Trophoblast cell (in vitro differentiated cells and primary cell): Measurements from ENCODE around the gene STK33.

Experiments
- DNase-seq, 2 donors: peaks; one replicate each; pipeline ENCODE4 v3.0.0-alpha.2; 2016
- H2AFZ ChIP-seq: 2 replicates; pipeline ENCODE4 v1.6.1; 2013; ENCODE audit warnings: low read length, moderate library complexity, mild to moderate bottlenecking; ENCODE audit not compliant: insufficient read depth, poor library complexity
- H2AK5ac ChIP-seq: 2 replicates; pipeline ENCODE4 v1.6.1; 2013; ENCODE audit warnings: mild to moderate bottlenecking, low read length
- H2BK120ac ChIP-seq: 2 replicates; pipeline ENCODE4 v1.6.1; 2013; ENCODE audit warnings: low read length, mild to moderate bottlenecking, moderate library complexity; ENCODE audit not compliant: insufficient read depth, poor library complexity
- H2BK12ac ChIP-seq: 2 replicates; pipeline ENCODE4 v1.6.1; 2013; ENCODE audit warnings: mild to moderate bottlenecking, low read length, moderate library complexity
- H2BK5ac ChIP-seq: 2 replicates; pipeline ENCODE4 v1.6.1; 2013; ENCODE audit warnings: low read length, low read depth, moderate library complexity, mild to moderate bottlenecking; ENCODE audit not compliant: poor library complexity
- H3K14ac ChIP-seq: 2 replicates; pipeline ENCODE4 v1.6.1; 2013; ENCODE audit warnings: mild to moderate bottlenecking, low read length
- H3K18ac ChIP-seq: 2 replicates; pipeline ENCODE4 v1.6.1; 2013; ENCODE audit warnings: mild to moderate bottlenecking, low read length
- H3K23ac ChIP-seq: 2 replicates; pipeline ENCODE4 v1.6.1; 2013; ENCODE audit warnings: low read length
- H3K27ac ChIP-seq: 2 replicates; pipeline ENCODE4 v1.5.1; 2013; ENCODE audit warnings: low read depth, mild to moderate bottlenecking, inconsistent platforms, low read length, moderate library complexity
- H3K27me3 ChIP-seq: 2 replicates; pipeline ENCODE4 v1.6.1; 2013; ENCODE audit warnings: inconsistent platforms, mild to moderate bottlenecking, low read length, moderate library complexity; ENCODE audit not compliant: insufficient read depth
- H3K36me3 ChIP-seq, 2 experiments: 1 replicate in 1 of 2; 2 replicates in 1 of 2; pipeline ENCODE4 v1.6.1; 2013; ENCODE audit warnings: low read length in 2 of 2, mild to moderate bottlenecking in 2 of 2, moderate library complexity in 1 of 2; ENCODE audit not compliant: insufficient read depth in 2 of 2, control insufficient read depth in 1 of 2
- H3K4ac ChIP-seq: 2 replicates; pipeline ENCODE4 v1.6.1; 2013; ENCODE audit warnings: low read depth, mild to moderate bottlenecking, low read length, moderate library complexity
- H3K4me1 ChIP-seq, 2 experiments: 1 replicate in 1 of 2; 2 replicates in 1 of 2; pipeline ENCODE4 v1.6.1; 2013; ENCODE audit warnings: low read length in 2 of 2, mild to moderate bottlenecking in 2 of 2, moderate library complexity in 1 of 2; ENCODE audit not compliant: insufficient read depth in 2 of 2, control insufficient read depth in 1 of 2
- H3K4me2 ChIP-seq: 2 replicates; pipeline ENCODE4 v1.6.1; 2013; ENCODE audit warnings: inconsistent platforms, mild to moderate bottlenecking, low read length, moderate library complexity
- H3K4me3 ChIP-seq: 2 replicates; pipeline ENCODE4 v1.5.1; 2013; ENCODE audit warnings: mild to moderate bottlenecking, low read depth, low read length, inconsistent platforms
- H3K79me1 ChIP-seq: one replicate; pipeline ENCODE4 v1.6.1; 2013; ENCODE audit warnings: low read length
- H3K79me2 ChIP-seq: 2 replicates; pipeline ENCODE4 v1.6.1; 2013; ENCODE audit warnings: low read length, mild to moderate bottlenecking; ENCODE audit not compliant: control insufficient read depth, insufficient read depth, poor library complexity
- H3K9ac ChIP-seq: 2 replicates; pipeline ENCODE4 v1.6.1; 2013; ENCODE audit warnings: mild to moderate bottlenecking, low read length
- H3K9me3 ChIP-seq: 2 replicates; pipeline ENCODE4 v1.6.1; 2013; ENCODE audit warnings: low read depth, mild to moderate bottlenecking, control low read depth, inconsistent platforms, low read length; ENCODE audit not compliant: insufficient read depth
- H4K12ac ChIP-seq: 2 replicates; pipeline ENCODE4 v1.6.1; 2013; ENCODE audit warnings: low read depth, mild to moderate bottlenecking, low read length, moderate library complexity
- H4K8ac ChIP-seq: 2 replicates; pipeline ENCODE4 v1.6.1; 2013; ENCODE audit warnings: low read depth, mild to moderate bottlenecking, low read length, moderate library complexity
- H4K91ac ChIP-seq: one replicate; pipeline ENCODE4 v1.6.1; 2013; ENCODE audit warnings: low read depth, mild to moderate bottlenecking, low read length, moderate library complexity
- WGBS: extraction: QIAGEN DNeasy Blood & Tissue Kit; methylation state at CpG from one replicate; pipeline ENCODE4 v1.1.7; 2013; ENCODE audit warnings: missing lambda C conversion rate; ENCODE audit not compliant: insufficient read length, insufficient coverage; ENCODE audit errors: extremely low coverage; 5-methylcytosine and 5-hydroxymethylcytosine counted together

Gene STK33

GRCh38 chr11:8356721-8357504 is 237.1 kb downstream of the STK33 start:
- Histone ChIP-seq H3K4ac (no peak overlapping the region), H3K27me3 (no peaks in the 10 kb centered on the region), H3K18ac (no peak overlapping the region), H2BK12ac (no peak overlapping the region), H3K23ac (no peak overlapping the region), H2AK5ac (no peak overlapping the region), H3K9me3 (no peaks in the 10 kb centered on the region), H3K4me1 (no peaks in the 10 kb centered on the region), H4K8ac (no peak overlapping the region), H3K27ac (no peak overlapping the region), H3K14ac (no peak overlapping the region), H2BK5ac (no peak overlapping the region), H2AFZ (no peak overlapping the region), H3K79me2 (no peaks in the 10 kb centered on the region), H4K91ac (no peak overlapping the region), H3K4me2 (no peak overlapping the region), H4K12ac (no peak overlapping the region), H2BK120ac (no peak overlapping the region), H3K9ac (no peak overlapping the region), H3K36me3 (no peaks in the 10 kb centered on the region), H3K4me3 (no peak overlapping the region), H3K79me1 (no peaks in the 10 kb centered on the region)
- peak in 1 of 2 donors; percentile 8 for DNase-seq
- no CpG with 5 or more reads among the region's 30 CpGs for WGBS

GRCh38 chr11:8356216-8356615 is 237.8 kb downstream of the STK33 start:
- H3K4me1 ChIP-seq = no peaks in the 10 kb centered on the region
- no peaks in the 10 kb centered on the region for H3K79me1 ChIP-seq
- no peak overlapping the region for H3K9ac ChIP-seq
- H2AK5ac ChIP-seq = no peak overlapping the region
- H3K14ac ChIP-seq = no peak overlapping the region
- WGBS = no CpG with 5 or more reads among the region's 8 CpGs
- H3K4me3 ChIP-seq = no peak overlapping the region
- H3K18ac ChIP-seq = no peak overlapping the region
- H3K23ac ChIP-seq = no peak overlapping the region
- no peaks in the 10 kb centered on the region for H3K9me3 ChIP-seq
- no peaks in the 10 kb centered on the region for H3K36me3 ChIP-seq
- no peak overlapping the region for H3K27ac ChIP-seq
- no peak overlapping the region for H2BK120ac ChIP-seq
- no peaks in the 10 kb centered on the region for H3K79me2 ChIP-seq
- no peak overlapping the region for H4K91ac ChIP-seq
- no peaks in the 10 kb centered on the region for H3K27me3 ChIP-seq
- no peak overlapping the region for H4K8ac ChIP-seq
- no peak overlapping the region for H2BK5ac ChIP-seq
- no peak overlapping the region for H2BK12ac ChIP-seq
- H3K4me2 ChIP-seq = no peak overlapping the region
- H3K4ac ChIP-seq = no peak overlapping the region
- no peak overlapping the region for H2AFZ ChIP-seq
- DNase-seq = no peak
- H4K12ac ChIP-seq = no peak overlapping the region

GRCh38 chr11:8355416-8355742 is 238.6 kb downstream of the STK33 start:
- Histone ChIP-seq H3K79me1 (no peaks in the 10 kb centered on the region), H3K4ac (no peak overlapping the region), H3K4me1 (no peaks in the 10 kb centered on the region), H3K27me3 (no peaks in the 10 kb centered on the region), H4K12ac (no peak overlapping the region), H3K23ac (no peak overlapping the region), H3K18ac (no peak overlapping the region), H2AFZ (no peak overlapping the region), H3K36me3 (no peaks in the 10 kb centered on the region), H2BK120ac (no peak overlapping the region), H3K4me2 (no peak overlapping the region), H3K14ac (no peak overlapping the region), H3K9ac (no peak overlapping the region), H4K91ac (no peak overlapping the region), H2BK5ac (no peak overlapping the region), H2BK12ac (no peak overlapping the region), H4K8ac (no peak overlapping the region), H3K4me3 (no peak overlapping the region), H2AK5ac (no peak overlapping the region), H3K9me3 (no peaks in the 10 kb centered on the region), H3K27ac (no peak overlapping the region), H3K79me2 (no peaks in the 10 kb centered on the region)
- no CpG with 5 or more reads among the region's 5 CpGs for WGBS
- DNase-seq = no peak

GRCh38 chr11:8354622-8355415 is 239.2 kb downstream of the STK33 start:
- no peak overlapping the region for H2AK5ac ChIP-seq
- no peak overlapping the region for H4K12ac ChIP-seq
- peak in 1 of 2 donors; percentile 9 for DNase-seq
- H3K4me3 ChIP-seq = no peak overlapping the region
- H2BK120ac ChIP-seq = no peak overlapping the region
- no peak overlapping the region for H2AFZ ChIP-seq
- no peaks in the 10 kb centered on the region for H3K9me3 ChIP-seq
- WGBS = no CpG with 5 or more reads among the region's 16 CpGs
- no peaks in the 10 kb centered on the region for H3K27me3 ChIP-seq
- no peak overlapping the region for H3K4me2 ChIP-seq
- no peaks in the 10 kb centered on the region for H3K36me3 ChIP-seq
- no peak overlapping the region for H3K18ac ChIP-seq
- H3K27ac ChIP-seq = no peak overlapping the region
- no peak overlapping the region for H2BK5ac ChIP-seq
- H3K9ac ChIP-seq = no peak overlapping the region
- H3K79me2 ChIP-seq = no peaks in the 10 kb centered on the region
- no peak overlapping the region for H2BK12ac ChIP-seq
- no peak overlapping the region for H3K4ac ChIP-seq
- H4K91ac ChIP-seq = no peak overlapping the region
- H4K8ac ChIP-seq = no peak overlapping the region
- H3K4me1 ChIP-seq = no peaks in the 10 kb centered on the region
- no peaks in the 10 kb centered on the region for H3K79me1 ChIP-seq
- no peak overlapping the region for H3K14ac ChIP-seq
- no peak overlapping the region for H3K23ac ChIP-seq
